LNCaP clone FGC (cell line): ENCODE data around the gene WNT9A.

ENCODE experiments used
- DNase-seq: peaks from one replicate; pipeline ENCODE4 v3.0.0-alpha.2; 2011; ENCODE audit warnings: low read depth
- H3K4me3 ChIP-seq: 2 replicates; pipeline ENCODE4 v1.5.1; 2011; ENCODE audit warnings: mild to moderate bottlenecking, low read depth, low read length, control low read depth
- TF ChIP-seq, protein P1 (sequence below): IDR thresholded peaks from 2 replicates; pipeline ENCODE4 v1.5.1; 2012; ENCODE audit warnings: mild to moderate bottlenecking; ENCODE audit not compliant: control insufficient read depth, insufficient read depth; ENCODE audit errors: extremely low read depth

Gene WNT9A

DNA sequence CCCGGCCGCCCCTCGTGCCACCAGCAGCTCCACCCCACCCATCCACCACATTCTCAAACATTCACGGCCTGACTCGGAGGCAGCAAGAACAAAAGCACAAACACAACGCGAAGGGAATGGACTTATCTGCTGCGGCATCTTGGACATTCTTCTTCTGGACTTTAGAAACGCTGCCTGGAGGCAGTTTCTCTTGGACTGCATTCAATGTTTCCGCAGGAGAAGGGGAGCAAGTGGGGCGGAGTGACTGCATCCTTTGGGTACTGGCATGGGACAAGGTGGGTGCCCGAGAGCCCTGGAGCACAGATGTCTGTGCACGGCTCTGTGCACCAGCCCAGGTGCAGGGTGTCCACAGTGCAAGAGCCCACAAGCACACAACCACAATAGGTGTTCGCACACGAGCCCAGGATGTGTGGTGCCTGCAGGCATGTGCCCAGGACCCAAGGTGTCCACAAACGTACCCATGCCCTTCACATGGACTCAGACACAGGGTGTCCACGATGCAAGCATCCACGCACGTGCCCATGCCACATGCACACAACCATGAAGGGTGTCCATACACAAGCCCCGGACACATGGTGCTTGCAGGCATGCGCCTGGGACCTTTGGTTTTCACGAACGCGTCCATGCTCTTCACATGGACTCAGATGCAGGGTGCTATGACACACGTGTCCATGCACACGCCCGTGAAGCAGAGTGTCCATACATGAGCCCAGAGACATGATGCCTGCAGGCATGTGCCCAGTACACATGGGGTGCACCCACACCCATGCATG lies 53.6 kb downstream of the WNT9A start:
- no peak for DNase-seq
- TF ChIP-seq, protein P1, sequence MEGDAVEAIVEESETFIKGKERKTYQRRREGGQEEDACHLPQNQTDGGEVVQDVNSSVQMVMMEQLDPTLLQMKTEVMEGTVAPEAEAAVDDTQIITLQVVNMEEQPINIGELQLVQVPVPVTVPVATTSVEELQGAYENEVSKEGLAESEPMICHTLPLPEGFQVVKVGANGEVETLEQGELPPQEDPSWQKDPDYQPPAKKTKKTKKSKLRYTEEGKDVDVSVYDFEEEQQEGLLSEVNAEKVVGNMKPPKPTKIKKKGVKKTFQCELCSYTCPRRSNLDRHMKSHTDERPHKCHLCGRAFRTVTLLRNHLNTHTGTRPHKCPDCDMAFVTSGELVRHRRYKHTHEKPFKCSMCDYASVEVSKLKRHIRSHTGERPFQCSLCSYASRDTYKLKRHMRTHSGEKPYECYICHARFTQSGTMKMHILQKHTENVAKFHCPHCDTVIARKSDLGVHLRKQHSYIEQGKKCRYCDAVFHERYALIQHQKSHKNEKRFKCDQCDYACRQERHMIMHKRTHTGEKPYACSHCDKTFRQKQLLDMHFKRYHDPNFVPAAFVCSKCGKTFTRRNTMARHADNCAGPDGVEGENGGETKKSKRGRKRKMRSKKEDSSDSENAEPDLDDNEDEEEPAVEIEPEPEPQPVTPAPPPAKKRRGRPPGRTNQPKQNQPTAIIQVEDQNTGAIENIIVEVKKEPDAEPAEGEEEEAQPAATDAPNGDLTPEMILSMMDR, result no peak
- H3K4me3 ChIP-seq, result no peak overlapping the region

DNA sequence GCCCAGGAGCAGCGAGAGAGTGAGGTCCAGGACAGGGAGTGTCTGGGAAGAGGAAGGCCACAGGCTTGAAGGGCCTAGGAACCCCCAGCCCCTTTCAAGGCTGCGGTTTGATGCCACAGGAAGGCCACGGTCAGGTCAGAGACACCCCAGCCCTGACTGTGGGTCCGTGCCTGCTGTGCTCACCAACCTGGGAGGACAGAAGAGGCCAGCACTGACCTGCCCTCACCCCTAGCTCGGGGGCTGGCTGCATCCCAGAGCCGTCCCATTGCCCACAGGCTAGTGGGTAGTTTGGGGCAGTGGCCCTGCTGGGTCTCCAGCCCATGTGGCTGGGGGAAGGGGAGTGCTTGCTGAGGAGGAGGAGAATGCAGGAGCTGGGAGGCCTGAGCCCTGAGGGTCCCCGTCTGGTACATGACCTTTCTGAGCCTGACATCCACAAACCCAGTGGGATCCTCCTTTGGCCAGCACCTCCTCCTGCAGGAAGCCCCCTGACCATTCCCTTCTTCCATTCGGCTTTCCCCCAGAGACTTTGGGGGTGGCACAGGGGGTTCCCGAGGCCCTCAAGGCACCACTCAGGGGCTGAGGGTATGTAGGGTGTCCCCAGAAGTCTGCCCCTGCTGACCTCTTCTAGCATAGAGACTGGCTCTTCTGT lies 54.3 kb downstream of the WNT9A start:
- no peak overlapping the region for H3K4me3 ChIP-seq
- no peak for DNase-seq
- TF ChIP-seq, protein P1, result no peak

- TF ChIP-seq, protein P1, result no peak
- H3K4me3 ChIP-seq, result no peak overlapping the region
- no peak for DNase-seq
Observed at GRCh38 chr1:227892489-227893299, 55.0 kb downstream of the WNT9A start.

GRCh38 chr1:227891955-227892488 lies 55.7 kb downstream of the WNT9A start:
- H3K4me3 ChIP-seq, result no peak overlapping the region
- TF ChIP-seq, protein P1, result no peak

DNA sequence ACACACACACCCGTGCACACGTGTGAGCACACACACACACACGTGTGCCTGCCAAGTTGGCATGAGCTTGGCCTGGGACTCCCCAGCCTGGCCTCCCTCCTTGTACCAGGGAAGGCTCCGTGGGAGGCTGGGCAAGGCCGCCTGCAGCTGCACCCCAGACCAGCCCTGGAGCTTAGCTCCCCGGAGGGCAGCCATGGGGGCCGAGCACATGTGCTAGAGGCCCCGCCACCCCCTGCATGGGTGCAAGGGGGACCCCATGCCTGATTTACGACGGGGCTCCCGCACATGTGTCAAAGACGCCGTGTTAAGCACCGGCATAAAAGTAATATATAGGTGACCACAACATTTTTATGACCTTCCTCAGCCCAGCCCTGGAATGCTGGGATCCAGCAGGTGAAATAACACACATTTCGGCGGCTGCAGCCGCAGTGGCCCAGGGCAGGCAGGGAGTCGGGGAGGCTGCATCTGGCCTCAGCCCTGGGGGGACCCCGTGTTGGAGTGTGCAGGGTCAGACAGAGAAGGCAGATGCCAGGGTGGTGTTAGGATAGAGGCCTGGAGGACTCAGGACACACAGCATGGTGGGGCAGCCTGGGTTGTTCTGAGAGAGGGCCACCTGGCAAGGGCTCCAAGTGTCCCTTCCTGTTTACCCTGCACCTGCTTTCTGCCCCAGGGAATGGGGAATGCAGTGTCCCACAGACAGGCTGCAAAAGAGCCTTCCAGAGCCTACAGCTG lies 56.3 kb downstream of the WNT9A start:
- DNase-seq, result peak; percentile 26
- TF ChIP-seq, protein P1, result no peak
- no peak overlapping the region for H3K4me3 ChIP-seq

More at GRCh38 chr1:227891955-227892488, 55.7 kb downstream of the WNT9A start:
- DNase-seq, result no peak
